SK-N-SH (cell line): ENCODE data around the gene CLASP1.

Experiments
- CTCF ChIP-seq: fragments of 200-600 bp; sonication (generic); IDR thresholded peaks from 2 replicates; pipeline ENCODE4 v1.6.1; 2017; ENCODE audit warnings: antibody characterized with exemption, mild to moderate bottlenecking, moderate library complexity
- EP300 ChIP-seq, 2 experiments: IDR thresholded peaks; 2 replicates each; pipeline versions ENCODE4 v1.4.0 to v1.6.1; 2012; ENCODE audit warnings: borderline replicate concordance in 1 of 2, low read depth in 1 of 2, low read length in 1 of 2
- GATA2 ChIP-seq: sonication (generic); formaldehyde crosslinking; IDR thresholded peaks from 2 replicates; pipeline ENCODE4 v1.5.0; 2020; ENCODE audit warnings: mild to moderate bottlenecking, missing genetic modification reagents
- IRF3 ChIP-seq: fragments of 150-350 bp; IDR thresholded peaks from 2 replicates; pipeline ENCODE4 v1.6.1; 2016; ENCODE audit warnings: mild to moderate bottlenecking, low read depth, low read length
- MAX ChIP-seq: IDR thresholded peaks from 2 replicates; pipeline ENCODE4 v1.4.0; 2012; ENCODE audit warnings: low read depth
- POLR2AphosphoS5 ChIP-seq: IDR thresholded peaks from 2 replicates; pipeline ENCODE4 v1.6.1; 2012; ENCODE audit warnings: low read depth, low read length
- RFX5 ChIP-seq: IDR thresholded peaks from 2 replicates; pipeline ENCODE4 v1.6.1; 2012; ENCODE audit warnings: mild to moderate bottlenecking, improper control_type of control experiment, low read length
- RXRA ChIP-seq: IDR thresholded peaks from 2 replicates; pipeline ENCODE4 v1.4.0; 2012; ENCODE audit warnings: low read depth, mild to moderate bottlenecking, borderline replicate concordance
- SIN3A ChIP-seq: IDR thresholded peaks from 2 replicates; pipeline ENCODE4 v1.6.1; 2012; ENCODE audit warnings: low read depth, mild to moderate bottlenecking, low read length, moderate library complexity, borderline replicate concordance
- TAF1 ChIP-seq: IDR thresholded peaks from 2 replicates; pipeline ENCODE4 v1.6.1; 2012; ENCODE audit warnings: low read depth, mild to moderate bottlenecking, low read length, moderate library complexity, borderline replicate concordance
- TCF12 ChIP-seq: IDR thresholded peaks from 2 replicates; pipeline ENCODE4 v1.4.0; 2012
- TEAD4 ChIP-seq: IDR thresholded peaks from 2 replicates; pipeline ENCODE4 v1.4.0; 2012; ENCODE audit warnings: mild to moderate bottlenecking, borderline replicate concordance; ENCODE audit not compliant: insufficient read depth

- TF ChIP-seq POLR2AphosphoS5 (no peak), CTCF (no peak), TCF12 (no peak), IRF3 (no peak), EP300 (IDR thresholded peaks at IDR 0.05; ENCODE audit: borderline replicate concordance in 1 of 2, low read depth in 1 of 2, low read length in 1 of 2) (no peak), MAX (no peak), TAF1 (no peak), TEAD4 (no peak), GATA2 (no peak), RFX5 (no peak), RXRA (no peak), SIN3A (no peak)
These were observed 146.5 kb downstream of the CLASP1 start for GRCh38 chr2:121502781-121503180.
